ENCODE measurements around the gene LMBR1.

DNA sequence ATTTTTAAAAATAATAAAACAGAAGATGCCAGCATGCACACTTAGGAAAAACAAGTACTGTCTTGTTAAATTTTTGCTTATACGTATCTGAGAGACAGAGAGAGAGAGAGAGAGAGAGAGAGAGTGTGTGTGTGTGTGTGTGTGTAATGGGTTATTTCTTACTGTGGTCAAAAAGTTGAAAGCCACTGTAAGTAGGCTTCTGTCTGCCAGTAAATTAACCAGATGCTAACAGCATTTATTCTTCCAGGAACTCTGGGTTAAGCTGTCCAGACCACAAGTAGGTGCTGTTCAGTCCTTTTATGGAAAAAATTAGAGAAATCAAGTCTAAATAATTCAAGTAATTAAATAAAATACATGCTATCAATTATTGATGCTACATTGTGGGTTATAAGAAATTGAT is 212.7 kb downstream of the LMBR1 start:
- TF ChIP-seq BHLHE40 (IDR thresholded peaks at IDR 0.05; ENCODE audit: borderline replicate concordance) (no peak), ELF4 (IDR thresholded peaks at IDR 0.05) (no peak), TARDBP (IDR thresholded peaks at IDR 0.05) (no peak), ARNT (IDR thresholded peaks at IDR 0.05) (no peak), NFRKB (IDR thresholded peaks at IDR 0.05) (no peak), FOXM1 (IDR thresholded peaks at IDR 0.05; ENCODE audit: borderline replicate concordance) (no peak), SUZ12 (IDR thresholded peaks at IDR 0.05) (no peak), HDGF (IDR thresholded peaks at IDR 0.05; ENCODE audit: borderline replicate concordance) (no peak), LEF1 (IDR thresholded peaks at IDR 0.05; ENCODE audit: borderline replicate concordance) (no peak), FOXA1 (IDR thresholded peaks at IDR 0.05) (no peak), SP1 (IDR thresholded peaks at IDR 0.05) (no peak), CTBP1 (IDR thresholded peaks at IDR 0.05; ENCODE audit: borderline replicate concordance) (no peak)
- TF ChIP-seq, protein P1, sequence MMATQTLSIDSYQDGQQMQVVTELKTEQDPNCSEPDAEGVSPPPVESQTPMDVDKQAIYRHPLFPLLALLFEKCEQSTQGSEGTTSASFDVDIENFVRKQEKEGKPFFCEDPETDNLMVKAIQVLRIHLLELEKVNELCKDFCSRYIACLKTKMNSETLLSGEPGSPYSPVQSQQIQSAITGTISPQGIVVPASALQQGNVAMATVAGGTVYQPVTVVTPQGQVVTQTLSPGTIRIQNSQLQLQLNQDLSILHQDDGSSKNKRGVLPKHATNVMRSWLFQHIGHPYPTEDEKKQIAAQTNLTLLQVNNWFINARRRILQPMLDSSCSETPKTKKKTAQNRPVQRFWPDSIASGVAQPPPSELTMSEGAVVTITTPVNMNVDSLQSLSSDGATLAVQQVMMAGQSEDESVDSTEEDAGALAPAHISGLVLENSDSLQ (IDR thresholded peaks at IDR 0.05) = no peak
